ENCODE measurements around the gene ZAR1L.

ZAR1L gene

DNA sequence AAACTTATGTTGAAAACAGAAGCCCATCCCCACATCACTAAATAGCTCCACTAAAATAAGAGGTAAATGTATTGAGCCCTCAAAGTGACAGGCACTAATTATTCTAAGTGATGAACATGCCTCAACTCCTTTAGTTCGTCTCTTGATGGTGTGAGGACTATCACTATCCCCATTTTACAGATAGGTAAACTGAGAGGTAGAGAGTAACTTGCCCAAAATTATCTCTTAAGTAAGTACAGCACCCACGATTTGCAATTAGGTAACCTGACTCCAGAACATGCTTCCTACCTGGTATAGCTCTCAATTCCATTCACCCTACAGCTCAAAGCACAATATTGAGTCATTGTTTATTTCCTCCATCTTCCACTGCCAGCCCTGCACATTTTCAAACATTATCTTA is 12.7 kb downstream of the ZAR1L start:
- DNase-seq (ENCODE audit: low spot score): no peak

DNA sequence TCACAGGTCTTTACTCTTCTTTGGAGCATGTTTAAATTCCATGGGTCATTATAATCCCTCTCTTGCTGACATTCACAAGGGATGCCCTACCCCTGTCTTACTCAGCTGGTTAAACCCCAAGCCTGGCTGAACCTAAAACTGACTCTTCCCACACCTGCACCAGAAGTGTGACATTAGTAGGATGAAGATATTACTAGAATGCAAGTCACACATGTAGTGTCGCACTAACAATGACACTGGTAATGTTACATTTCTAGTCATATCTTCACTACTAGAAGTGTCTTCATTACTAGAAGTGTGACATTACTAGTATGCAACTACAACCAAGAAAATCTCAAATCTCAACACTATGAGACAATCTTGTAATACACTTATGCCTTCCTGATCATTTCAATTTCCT is 14.2 kb downstream of the ZAR1L start:
- DNase-seq (ENCODE audit: low spot score): no peak

DNA sequence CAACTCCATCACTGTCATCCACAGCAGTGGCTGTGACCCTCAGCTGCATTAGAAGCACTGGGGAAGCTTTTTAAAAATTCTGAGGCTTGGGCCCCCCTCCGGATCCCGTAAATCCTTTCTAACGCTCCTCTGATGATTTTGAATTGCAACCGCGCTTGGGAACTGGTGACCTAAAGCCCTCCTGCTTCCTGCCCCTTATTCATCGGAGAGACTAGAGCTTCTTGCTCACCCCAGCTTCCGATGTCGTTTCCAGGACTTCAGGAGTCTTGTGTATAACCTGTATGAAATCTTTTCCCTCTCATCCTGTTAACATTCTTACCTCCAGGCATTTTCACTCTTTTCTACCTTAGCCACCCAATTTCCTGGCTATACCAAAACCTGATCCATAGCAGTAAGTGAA is 14.8 kb downstream of the ZAR1L start:
- DNase-seq (ENCODE audit: low spot score): no peak

DNA sequence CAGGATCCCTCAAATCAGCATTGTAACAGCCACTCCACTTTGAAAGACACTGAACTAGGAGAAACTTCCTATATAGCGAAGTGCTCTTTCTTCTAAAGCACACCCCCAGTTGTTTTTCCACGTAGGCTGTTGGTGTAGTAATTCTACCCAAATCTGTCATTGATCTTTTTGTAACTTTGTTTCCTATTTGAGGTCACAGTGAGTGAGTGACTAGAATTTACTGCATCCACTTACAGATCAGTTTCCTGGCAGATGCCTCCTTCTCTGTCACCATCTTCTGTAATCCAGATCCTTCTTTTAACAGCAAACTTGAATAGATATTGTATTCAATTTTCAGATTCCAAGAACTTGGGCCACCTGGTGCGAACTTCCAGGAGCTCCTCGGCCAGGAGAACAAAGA is 15.3 kb downstream of the ZAR1L start:
- DNase-seq (ENCODE audit: low spot score): no peak

DNA sequence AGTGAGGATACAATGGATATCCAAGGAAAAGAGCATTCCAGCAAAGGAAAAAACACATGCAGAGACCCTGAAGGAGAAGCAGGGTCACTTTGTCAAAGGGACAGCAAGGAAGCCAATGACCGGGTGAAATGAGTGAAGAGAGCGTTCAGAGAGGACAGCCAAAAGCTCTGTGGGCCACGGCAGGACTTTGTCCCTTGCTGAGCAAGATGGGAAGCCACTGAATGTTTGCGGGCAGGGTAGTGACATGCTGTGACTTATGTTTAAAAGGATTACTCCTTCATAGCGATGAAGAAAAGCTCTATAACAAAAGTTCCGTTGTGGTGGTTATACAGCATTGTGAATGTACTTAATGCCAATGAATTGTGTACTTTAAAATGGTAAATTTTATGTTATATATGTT is 16.5 kb downstream of the ZAR1L start:
- no peak for DNase-seq (ENCODE audit: low spot score)

DNA sequence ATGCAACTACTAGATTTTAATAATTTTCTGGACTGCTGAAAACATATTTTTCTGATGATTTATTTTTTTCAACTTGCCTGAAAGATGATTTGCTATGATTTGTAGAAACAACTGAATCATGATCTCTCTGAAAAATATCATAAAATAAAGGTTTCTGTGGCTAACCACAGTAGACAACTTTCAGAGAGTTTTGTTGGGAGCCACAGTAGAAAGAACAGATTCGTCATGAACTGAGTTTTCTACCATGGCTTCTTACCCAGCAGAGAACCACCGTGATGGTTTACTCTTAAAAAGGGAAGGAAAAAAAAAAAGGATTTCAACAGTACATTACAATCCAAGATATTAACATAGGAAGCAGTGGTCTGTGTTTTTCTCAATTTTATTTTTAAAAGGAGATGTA is 18.0 kb downstream of the ZAR1L start:
- no peak for DNase-seq (ENCODE audit: low spot score)

DNA sequence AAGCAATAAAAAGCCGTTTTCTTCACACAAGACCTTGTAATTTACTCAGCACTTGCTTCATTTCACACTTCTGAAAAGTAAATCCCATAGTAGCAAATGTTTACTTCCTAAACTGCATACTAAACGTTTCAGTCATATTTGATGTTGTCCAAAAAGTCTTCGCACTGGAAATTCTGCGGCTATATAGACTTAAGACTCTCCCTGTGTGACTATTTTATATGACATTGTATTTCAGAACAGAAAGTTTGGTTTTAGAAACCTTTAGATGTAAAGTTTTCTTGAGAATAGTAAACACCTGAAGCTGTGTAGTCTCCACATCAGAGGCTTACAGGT is 29.6 kb downstream of the ZAR1L start:
- DNase-seq (ENCODE audit: low spot score): no peak

DNA sequence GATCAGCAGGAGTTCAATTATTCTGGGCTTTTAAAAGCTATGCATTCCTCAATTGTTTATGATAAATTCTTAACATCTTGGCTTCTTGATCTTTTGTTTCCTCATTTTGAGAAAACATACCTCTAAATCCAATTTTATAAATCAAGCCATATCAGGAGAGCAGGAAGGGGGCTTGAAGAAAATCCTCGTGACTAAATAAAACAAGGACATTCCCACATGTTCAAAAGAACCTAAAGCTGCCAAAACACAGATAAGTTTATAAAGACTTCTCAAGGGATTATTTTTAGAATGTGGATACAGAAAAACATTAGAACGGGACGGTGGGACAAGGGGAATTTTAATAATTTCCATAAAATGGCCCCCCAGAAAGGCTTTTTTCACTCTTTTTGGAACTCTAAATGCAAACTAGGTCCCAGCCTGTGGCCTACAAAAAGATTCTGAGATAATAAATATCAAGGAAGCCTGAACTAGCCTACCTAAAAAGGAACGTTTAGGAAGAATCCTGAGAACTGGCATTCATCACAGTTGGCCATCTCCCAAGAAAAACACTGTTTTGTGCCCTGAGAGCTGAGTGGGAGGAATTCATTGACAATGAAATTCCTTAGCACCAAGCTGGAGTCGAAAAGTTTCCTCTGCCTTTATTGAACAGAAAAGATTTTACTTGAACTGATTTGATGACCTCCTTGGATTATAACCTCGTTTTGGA is 30.1 kb downstream of the ZAR1L start:
- DNase-seq (ENCODE audit: low spot score): no peak

DNA sequence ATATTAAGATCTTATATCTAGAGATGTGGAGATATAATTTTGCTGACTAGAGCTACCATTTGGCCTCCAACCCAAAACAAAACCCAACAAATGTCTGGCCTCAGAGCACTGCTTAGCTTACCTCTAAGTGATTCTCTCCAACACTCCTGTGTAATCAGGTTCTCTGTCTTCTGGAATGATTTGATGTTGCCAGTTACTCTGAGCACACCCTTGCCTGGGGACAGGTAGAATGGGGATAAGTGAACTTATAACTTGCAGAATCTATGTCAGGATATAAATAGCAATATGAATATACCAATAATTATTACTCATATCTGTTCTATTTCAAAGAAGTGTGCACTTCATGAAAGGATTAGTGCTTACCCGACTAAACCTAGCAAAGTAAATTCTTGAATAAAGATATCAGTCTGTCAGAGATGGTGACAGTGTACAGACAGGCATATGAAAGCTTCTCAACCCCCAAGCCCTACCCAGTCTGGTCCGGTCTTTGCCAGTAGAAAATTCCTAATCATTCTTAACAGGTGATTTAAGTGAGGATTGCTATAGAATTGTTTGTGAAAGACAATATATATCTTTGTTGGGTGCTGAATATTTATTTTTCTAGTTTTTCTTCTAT is 33.0 kb downstream of the ZAR1L start:
- no peak for DNase-seq (ENCODE audit: low spot score)

DNA sequence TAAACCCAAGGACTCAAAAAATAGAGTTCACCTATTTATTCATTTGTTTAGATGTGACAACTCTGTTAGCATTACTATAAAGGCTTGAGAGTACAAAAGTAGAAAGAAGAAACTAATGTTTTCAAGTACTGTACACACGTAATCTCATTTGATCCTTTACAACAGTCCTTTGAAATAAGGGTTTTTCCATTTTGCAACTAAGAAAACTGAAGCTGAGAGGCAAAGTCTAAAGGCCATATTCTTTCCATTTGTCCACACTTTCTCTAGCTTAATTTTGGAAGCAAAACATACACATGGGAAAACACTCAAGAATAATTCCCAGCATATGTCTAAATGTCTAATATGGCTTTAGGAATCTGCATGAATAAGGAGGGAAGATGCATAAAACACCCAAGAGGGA is 34.1 kb downstream of the ZAR1L start:
- DNase-seq (ENCODE audit: low spot score): no peak

DNA sequence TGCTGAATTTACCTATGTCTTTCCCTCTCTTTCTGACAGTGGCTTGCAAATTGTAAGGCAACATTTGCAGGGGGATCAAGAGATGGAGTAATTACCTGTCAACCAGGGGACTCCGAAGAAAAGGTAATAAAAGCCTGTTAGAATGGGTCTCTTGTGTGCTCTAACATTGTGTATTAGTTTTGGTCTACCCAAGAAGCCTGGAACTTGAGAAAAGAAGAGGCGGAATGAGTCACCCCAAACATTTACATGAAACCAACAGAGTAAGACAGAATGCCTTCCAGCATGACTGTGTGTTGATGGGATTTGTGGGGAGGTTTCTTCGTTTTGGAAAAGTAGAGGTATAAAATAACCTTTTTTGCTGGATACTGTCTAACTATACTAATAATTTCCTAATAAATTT is 36.7 kb downstream of the ZAR1L start:
- DNase-seq (ENCODE audit: low spot score): no peak

DNA sequence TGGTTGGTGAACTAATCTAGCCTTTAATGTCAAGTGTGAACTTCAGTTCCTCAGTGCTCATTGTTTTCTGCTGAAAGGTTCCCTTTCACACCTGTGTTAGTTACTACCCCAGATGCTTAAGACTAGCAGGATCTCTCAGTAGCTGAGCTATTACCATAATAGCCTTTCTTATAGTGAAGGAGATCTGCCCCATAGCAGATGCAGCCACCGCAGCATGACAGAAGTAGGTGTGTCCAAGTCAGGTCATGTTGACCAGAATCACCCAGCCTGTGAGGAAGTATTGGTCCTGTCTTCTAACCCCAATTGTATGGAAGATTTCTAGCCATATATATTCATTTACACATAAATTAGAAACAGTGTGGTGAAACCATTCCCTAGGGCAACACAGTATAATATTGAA is 37.3 kb downstream of the ZAR1L start:
- DNase-seq (ENCODE audit: low spot score): no peak

DNA sequence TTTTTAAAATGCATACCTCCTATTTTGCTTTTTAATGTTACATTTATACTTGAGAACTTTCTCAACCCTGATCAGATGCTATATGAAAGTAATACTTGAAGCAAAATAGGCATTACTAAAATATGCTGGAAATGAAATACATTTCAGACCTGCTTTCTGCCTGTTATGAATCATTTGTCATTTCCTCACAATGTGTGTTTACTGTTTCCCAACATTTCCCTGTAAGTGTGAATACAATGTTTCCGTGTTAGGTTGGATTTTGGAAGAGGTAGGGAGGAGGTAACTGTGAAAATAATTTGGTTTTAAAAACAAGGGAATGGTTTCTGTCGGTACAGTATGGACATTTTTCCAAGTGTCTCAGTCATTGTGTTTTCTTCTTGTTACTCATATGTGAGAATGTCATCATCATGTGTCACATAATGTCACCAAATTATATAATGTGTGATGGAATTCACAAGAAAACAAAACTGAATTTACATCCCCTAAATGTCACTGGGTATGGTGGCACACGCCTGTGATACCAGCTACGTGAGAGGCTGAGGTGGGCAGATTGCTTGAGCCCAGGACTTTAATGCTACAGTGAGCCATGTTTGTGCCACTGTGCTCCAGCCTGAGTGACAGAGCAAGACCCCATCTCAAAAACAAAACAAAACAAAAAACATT is 43.0 kb downstream of the ZAR1L start:
- DNase-seq (ENCODE audit: low spot score): no peak

DNA sequence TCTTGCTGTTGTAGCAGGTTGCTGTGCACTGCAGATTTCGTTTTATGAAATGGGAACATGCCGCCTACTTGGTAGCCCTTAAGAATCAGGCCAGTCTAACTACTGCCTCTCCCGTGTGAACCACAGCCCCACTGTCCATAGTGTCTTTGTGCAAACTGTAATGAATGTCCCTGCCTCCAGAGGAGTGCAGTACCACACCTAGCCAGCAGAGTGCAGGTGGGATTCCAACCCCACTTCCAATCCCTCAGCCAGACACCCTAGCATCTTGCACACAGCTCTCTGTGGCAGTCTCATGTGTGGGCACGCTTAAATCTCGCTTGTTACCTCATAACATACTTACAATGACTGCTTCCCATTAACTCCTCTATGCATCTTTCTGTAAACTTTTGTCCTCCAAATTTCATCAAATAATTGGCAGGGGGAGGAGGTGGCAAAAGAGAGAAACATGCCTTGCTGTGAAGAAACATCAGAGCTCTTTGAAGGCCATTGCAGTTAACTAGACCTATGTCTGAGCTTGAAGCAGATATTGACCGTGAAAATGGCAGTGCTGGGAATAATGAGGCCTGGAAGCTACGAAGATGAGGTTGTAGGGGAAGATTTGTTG is 47.2 kb downstream of the ZAR1L start:
- DNase-seq (ENCODE audit: low spot score): peak; percentile 78

DNA sequence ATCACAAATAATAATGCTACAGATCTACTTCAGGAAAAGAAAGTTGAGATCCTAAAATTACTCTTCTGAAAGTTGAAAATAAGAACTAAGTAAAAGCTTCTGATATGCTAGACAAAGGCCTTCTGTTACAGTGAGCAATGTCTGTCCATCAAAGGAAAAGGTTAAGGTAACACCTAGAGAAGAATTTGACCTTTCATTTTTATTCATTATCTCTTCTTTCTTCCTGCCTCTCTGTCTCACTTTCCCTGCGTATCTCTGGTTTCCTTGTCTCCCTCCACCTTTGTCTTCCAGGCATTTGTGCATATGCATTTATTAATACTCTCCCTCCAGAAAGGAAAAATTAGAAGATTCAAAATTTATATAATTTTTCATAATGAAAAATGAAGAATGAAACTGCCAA is 49.0 kb downstream of the ZAR1L start:
- DNase-seq (ENCODE audit: low spot score): no peak

DNA sequence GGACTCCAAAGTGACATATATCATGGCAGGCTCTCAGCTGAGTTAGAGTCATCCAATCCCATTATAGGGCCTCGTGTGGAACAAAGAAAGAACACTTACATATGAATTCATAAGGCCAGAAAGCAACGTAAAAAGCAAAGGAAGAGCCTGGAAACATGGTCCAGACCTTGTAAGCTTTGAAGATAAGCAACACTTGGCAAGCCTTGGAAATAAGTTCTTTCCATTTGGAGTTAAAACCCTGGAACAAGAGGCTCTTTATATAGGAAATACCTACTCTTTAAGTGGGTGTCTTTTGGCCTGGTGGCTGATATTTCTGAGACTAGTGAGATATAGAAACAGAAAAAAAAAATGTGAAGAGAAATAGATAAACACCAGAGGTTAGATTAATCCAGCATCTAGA is 49.4 kb downstream of the ZAR1L start:
- no peak for DNase-seq (ENCODE audit: low spot score)

DNA sequence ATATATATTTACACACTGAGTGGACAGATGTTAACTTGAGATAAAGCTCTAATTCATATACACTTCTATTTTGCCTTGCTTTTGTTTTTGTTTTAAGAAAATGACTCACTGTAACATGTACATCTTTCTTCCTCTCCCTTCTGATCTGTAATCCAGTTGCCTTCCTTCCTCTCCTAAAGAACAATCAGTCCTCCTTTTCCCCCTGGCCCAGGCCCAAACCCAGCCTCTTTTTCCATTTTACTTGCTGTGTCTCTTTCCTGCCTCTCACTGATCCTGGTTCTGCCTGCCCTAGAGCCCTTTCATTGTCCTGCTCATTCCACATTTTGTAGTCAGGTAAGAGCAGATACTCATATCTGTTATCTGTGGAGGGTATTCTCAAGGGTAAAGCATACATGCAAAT is 50.8 kb downstream of the ZAR1L start:
- no peak for DNase-seq (ENCODE audit: low spot score)

DNA sequence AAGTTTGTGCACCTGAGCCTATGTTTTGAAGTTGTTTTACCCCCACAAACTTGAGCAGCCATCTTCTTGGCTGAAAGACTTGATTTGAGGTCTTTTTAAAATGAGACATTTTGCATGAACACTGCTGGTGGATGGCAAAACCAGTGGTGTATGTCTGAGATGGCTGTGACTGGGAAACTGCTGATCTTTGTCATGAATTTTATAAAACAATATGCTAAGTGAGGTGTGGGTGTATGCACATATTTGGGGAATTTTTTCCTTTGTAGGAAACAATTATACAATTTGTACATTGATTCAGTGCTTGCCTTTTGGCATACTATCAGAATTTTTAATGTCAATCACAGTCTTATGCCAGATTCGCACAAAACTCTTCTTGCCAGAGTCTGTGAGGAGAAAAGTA is 52.5 kb downstream of the ZAR1L start:
- DNase-seq (ENCODE audit: low spot score): no peak

DNA sequence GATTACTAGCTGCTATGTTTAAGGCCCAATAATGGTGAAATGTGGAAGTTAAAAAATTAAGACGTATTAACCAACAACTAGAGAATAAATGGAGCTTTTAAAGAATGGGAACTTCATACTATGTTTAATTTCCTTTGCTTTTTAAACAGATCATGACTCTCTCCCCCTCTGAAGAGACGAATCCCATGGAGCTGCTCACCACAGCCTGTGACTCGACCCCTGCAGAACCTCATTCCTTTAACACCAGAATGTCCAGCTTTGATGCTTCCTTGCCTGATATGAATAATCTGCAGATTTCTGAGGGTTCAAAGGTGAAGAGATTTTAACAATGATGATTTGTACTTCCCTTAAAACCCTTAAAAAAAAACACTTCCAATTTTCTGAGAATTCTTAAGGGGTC is 53.0 kb downstream of the ZAR1L start:
- no peak for DNase-seq (ENCODE audit: low spot score)

DNA sequence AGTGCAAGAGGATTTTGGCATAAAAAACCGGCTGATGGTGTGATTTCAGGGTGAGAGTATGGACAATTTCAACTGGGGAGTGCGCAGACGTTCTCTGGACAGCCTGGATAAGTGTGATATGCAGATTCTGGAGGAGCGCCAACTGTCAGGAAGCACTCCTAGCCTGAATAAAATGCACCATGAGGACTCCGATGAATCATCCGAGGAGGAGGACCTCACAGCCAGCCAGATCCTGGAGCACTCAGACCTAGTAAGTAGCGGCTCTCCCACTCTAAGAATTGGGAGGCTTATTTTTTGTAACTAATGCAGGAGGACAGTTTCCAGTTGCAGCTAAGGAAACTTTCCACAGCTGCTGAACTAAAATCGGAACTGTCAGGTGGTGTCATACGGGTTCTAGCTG is 53.6 kb downstream of the ZAR1L start:
- DNase-seq (ENCODE audit: low spot score): no peak

DNA sequence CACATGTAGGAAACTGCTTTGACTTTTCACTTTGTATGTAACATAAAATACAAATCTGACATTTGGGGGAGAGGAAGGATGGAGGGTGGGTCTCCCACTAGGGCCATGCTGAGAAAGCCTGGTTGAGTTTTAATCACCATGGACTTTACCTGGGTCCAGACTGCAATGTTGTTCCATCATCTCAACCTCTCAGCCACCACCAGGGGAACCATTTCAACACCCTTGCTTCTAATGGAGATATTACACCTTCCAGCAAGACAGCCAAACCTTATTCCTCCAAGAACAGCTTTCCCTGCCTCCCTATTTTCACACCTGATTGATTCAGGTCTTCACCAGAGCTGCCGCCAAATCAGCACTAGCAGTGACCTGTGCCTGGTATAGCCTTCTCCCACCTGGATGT is 56.0 kb downstream of the ZAR1L start:
- DNase-seq (ENCODE audit: low spot score): peak; percentile 25

DNA sequence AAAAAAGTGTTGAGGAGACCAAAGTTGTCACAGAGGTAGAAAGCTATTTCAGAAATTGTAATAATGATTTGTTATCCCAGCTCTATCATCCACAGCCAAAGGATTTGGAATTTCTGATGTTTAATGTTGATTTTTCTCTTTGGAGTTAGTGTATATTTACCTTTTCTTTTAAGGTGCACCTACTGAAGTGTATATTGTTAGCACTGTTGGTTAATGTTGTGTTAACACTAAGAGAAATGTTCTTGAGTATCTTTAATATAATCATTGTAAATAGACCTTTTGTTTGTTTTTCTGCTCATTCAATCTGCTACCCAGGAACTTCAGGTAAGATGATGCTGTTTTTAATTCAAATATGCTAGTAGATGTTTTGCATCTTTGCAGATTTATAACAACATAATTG is 57.5 kb downstream of the ZAR1L start:
- no peak for DNase-seq (ENCODE audit: low spot score)

DNA sequence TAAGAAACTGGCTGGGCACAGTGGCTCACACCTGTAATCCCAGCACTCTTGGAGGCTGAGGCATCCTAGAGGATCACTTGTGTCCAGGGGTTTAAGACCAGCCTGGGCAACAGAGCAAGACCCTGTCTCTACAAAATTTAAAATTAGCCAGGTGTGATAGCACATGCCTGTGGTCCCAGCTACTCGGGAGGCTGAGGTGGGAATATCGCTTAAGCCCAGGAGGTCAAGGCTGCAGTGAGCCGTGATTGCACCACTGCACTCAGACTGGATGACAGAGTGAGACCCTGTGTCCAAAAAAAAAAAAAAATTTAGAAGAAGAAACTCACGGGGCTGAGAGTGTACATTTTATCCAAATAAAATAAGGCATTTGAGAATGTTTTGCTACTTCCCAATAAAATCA is 58.9 kb downstream of the ZAR1L start:
- no peak for DNase-seq (ENCODE audit: low spot score)

DNA sequence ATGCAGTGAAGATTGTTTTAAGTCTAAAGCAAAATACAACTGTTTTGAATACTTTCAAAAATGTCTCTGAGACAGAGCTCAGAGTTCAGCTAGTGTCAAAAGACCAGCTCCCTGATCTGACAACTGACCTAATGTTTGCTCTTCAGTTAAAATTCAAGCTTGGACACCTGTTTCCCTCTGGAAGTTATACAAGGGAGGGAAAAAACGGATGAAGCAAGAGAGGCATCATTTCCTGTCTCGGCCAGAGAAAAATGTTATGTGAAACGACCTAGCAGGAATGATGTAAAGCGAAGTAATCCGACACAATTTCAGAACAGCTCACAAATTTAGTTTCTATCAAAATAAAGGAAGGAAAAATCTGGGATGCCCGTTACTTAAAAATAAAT is 59.4 kb downstream of the ZAR1L start:
- DNase-seq (ENCODE audit: low spot score): peak; percentile 39
